ENCODE measurements around the gene PTPRG. TPM values are rescaled to one million over a fixed set of nuclear protein-coding genes. Genes with fewer than 3 reads are reported as not detected.

Gene PTPRG
- total and polyA plus RNA-seq, 12 donors, result 6.3 to 119 (median 72.2) TPM

DNA sequence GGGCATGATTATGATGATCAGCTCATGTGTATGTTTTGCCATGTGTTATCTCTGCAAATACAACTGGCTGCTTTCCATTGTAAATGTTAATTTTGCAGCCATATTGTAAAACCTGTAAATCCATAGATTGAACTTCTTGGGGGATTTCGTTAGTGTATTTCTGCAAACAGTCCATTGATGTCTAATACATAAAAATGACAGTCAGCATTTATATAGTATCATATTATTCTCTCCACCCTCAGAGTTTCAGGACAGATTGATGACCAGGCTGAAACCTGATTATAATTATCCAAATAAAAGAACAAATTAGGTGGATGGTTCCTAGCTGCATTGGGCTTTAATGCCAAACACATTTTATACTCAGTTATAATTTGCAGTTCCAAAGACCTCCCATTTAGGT is 535.1 kb downstream of the PTPRG start:
- Histone ChIP-seq H3K9me3 (replicated peaks in 1 of 3) (no peaks in the 10 kb centered on the region), H3K4me3 (no peak overlapping the region), H3K4me1 (replicated peaks in 1 of 2) (no peaks in the 10 kb centered on the region), H3K36me3 (replicated peaks in 1 of 2) (no peaks in the 10 kb centered on the region), H3K27me3 (no peaks in the 10 kb centered on the region), H3K27ac (no peak overlapping the region)
- intact Hi-C loops (cut with DNase I), result no loop called here
- WGBS, 4 donors, result 92 to 100% (median 96%) methylated on average over 1 of the region's 1 CpG
- TF ChIP-seq, protein P1, sequence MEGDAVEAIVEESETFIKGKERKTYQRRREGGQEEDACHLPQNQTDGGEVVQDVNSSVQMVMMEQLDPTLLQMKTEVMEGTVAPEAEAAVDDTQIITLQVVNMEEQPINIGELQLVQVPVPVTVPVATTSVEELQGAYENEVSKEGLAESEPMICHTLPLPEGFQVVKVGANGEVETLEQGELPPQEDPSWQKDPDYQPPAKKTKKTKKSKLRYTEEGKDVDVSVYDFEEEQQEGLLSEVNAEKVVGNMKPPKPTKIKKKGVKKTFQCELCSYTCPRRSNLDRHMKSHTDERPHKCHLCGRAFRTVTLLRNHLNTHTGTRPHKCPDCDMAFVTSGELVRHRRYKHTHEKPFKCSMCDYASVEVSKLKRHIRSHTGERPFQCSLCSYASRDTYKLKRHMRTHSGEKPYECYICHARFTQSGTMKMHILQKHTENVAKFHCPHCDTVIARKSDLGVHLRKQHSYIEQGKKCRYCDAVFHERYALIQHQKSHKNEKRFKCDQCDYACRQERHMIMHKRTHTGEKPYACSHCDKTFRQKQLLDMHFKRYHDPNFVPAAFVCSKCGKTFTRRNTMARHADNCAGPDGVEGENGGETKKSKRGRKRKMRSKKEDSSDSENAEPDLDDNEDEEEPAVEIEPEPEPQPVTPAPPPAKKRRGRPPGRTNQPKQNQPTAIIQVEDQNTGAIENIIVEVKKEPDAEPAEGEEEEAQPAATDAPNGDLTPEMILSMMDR (IDR thresholded peaks at IDR 0.05), result no peak
- no peak for TF ChIP-seq POLR2A (IDR thresholded peaks at IDR 0.05)
- DNase-seq, result no peak

DNA sequence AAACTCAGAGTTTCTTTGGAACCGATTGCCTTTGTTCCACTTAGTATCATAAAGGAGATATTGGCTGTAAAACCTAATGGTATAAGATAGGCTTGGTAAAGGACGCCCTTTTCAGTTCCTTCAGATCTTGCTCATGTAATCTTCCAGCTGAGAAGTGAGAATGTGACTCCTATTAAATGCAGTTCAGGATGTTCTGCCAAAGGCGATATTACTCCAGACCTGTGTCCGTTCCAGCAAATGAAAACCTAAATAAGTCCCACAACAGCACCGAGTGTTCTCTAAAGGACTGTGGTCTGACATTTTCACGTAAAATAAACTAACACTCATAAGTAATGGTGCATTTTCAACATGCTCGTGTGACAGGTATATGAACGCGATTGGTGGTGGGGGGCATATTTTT is 535.8 kb downstream of the PTPRG start:
- WGBS, 4 donors, result 85 to 93% (median 90%) methylated on average over 9 of the region's 9 CpGs
- no peaks in the 10 kb centered on the region for H3K36me3 ChIP-seq (replicated peaks in 1 of 2)
- H3K4me3 ChIP-seq, result no peak overlapping the region
- H3K27ac ChIP-seq, result no peak overlapping the region
- TF ChIP-seq, protein P1 (IDR thresholded peaks at IDR 0.05), result no peak
- no peak for TF ChIP-seq POLR2A (IDR thresholded peaks at IDR 0.05)
- H3K27me3 ChIP-seq, result no peaks in the 10 kb centered on the region
- DNase-seq, result no peak
- no peaks in the 10 kb centered on the region for H3K9me3 ChIP-seq (replicated peaks in 1 of 3)
- no peaks in the 10 kb centered on the region for H3K4me1 ChIP-seq (replicated peaks in 1 of 2)
- intact Hi-C loops (cut with DNase I), result no loop called here

DNA sequence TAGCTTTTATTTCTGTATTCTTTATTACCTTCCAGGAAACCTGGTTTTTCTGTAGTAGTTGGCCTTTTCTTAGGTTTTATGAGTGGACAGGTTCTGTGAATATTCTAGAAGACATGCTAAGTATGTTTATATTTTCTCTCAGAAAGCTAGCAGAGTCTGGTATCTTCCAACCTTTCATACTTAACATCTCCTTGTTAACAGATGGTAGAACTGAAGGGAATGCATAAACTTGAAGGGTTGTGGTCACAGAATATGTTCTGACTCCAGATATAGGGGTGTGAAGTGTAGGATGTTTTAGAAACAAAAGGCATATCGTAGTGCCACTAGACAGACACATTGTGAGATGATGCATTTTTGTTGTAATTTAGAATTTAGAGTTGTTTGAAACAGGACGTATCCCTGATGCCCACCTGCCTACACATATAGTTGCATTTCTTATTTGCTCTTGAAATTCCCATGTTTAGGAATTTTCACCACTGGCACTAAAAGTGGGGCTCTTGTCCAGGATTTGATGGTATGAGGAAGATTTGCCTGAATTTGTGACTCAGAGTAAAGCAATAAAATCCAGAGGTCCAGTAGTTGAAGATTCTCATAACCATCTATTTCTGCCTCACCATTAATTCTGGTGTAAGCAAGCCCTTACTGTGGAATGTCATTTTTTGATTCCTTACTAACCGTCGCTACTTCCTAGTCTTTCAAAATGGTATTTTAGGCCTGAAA is 537.4 kb downstream of the PTPRG start:
- H3K4me3 ChIP-seq, result no peak overlapping the region
- no peak for DNase-seq
- 93 to 98% (median 96%) methylated on average over 4 of the region's 4 CpGs for WGBS, 4 donors
- intact Hi-C loops (cut with DNase I), result no loop called here
- no peaks in the 10 kb centered on the region for H3K27me3 ChIP-seq
- no peaks in the 10 kb centered on the region for H3K36me3 ChIP-seq (replicated peaks in 1 of 2)
- no peak overlapping the region for H3K27ac ChIP-seq
- H3K4me1 ChIP-seq (replicated peaks in 1 of 2), result no peaks in the 10 kb centered on the region
- TF ChIP-seq POLR2A (IDR thresholded peaks at IDR 0.05), result no peak
- TF ChIP-seq, protein P1 (IDR thresholded peaks at IDR 0.05), result no peak
- H3K9me3 ChIP-seq (replicated peaks in 1 of 3), result no peaks in the 10 kb centered on the region

DNA sequence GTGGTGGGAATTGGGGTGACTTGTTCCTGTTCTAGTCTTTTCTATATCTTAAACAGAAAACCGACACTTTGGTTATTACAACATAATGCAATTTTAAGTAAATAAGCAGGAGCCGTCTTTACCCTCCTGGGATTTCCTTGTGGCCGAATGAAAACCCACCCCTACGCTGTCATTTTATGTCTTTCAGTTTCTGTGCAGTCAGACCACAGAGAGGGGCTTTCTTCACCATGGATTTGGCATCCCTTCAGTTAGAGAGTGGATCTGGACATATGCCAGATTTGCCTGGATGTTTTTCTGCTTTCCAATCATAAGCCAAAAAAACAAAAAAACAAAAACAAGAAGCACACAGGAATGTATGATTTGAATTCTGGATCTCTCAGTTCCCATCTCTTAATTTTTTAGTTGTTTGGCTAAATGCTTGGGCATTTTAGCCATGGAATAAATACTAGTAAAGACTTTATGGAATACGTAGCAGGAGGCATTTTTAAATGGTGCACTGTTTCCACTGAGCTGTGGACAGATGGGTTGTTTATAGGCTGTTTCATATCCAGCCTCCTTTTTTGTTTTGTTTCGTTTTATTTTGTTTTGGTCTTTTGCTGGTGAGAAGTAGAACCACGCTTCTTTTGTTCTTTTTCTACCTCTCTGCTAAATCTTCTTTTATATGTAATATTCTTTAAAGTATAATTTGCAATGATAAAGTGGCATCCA is 539.1 kb downstream of the PTPRG start:
- TF ChIP-seq POLR2A (IDR thresholded peaks at IDR 0.05), result no peak
- TF ChIP-seq, protein P1 (IDR thresholded peaks at IDR 0.05), result no peak
- no peaks in the 10 kb centered on the region for H3K27me3 ChIP-seq
- intact Hi-C loops (cut with DNase I), result no loop called here
- no peaks in the 10 kb centered on the region for H3K9me3 ChIP-seq (replicated peaks in 1 of 3)
- WGBS, 4 donors, result 71 to 77% (median 74%) methylated on average over 7 of the region's 7 CpGs
- no peak for DNase-seq
- no peak overlapping the region for H3K4me3 ChIP-seq
- H3K27ac ChIP-seq, result no peak overlapping the region
- H3K4me1 ChIP-seq (replicated peaks in 1 of 2), result no peaks in the 10 kb centered on the region
- no peaks in the 10 kb centered on the region for H3K36me3 ChIP-seq (replicated peaks in 1 of 2)

All from adrenal gland (tissue), 12 donors.